ENCODE measurements around the gene RAD52.

RAD52 gene

DNA sequence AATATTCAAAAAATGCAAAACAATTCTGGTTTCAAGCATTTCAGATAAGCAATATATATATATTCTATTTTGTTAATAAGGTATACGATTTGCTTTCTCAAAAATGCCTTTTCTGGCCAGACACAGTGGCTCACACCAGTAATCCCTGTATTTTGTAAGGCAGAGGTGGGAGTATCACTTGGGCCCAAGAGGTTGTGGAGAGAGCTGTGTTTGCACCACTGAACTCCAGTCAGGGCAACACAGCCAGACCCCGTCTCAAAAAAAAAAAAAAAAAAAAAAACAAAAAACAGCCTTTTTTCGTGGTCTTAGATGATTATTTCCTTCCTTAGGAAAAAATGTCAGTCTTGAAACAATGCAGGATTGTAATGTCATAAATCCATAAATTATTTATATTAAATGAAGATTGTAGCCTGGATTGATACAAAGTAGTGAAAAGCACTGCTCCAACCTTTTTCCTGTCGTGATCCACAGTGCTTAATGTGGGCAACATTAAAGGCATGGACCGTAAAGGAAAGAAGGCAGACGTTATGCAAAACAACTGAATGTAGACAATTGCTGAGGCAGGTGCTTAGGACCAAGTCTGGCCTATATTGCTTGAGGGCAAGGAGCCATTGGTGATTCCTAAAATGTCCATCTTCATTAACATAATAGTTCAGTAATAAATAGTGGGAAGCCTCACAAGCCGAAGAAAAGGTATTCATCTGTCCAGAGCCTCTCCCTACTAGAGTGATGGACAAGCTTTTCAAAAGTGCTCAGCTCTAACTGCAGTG is 36.8 kb downstream of the RAD52 start:
- no peak for DNase-seq

GRCh38 chr12:911191-911826 is 38.2 kb downstream of the RAD52 start:
- DNase-seq, result no peak

DNA sequence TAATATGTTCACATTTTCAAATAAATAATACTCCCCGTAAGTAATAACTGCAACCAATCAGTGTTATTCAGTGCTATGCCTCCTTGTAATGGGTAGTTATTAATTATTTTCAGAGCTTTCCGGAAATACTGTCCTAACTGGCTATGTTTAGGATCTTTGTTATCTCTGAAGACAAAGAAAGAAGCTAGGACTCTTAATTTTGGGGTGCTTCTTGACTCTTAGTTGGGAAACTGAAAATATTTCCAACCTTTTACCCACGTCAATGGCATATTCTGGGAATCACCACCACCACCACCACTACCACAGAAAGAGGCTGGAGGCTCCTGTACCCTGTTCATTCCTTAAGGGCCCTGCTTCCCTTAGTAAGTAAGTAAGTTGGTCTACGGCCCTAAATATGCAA is 39.1 kb downstream of the RAD52 start:
- no peak for DNase-seq

- no peak for DNase-seq
Observed at GRCh38 chr12:909861-910260, 39.6 kb downstream of the RAD52 start.

DNA sequence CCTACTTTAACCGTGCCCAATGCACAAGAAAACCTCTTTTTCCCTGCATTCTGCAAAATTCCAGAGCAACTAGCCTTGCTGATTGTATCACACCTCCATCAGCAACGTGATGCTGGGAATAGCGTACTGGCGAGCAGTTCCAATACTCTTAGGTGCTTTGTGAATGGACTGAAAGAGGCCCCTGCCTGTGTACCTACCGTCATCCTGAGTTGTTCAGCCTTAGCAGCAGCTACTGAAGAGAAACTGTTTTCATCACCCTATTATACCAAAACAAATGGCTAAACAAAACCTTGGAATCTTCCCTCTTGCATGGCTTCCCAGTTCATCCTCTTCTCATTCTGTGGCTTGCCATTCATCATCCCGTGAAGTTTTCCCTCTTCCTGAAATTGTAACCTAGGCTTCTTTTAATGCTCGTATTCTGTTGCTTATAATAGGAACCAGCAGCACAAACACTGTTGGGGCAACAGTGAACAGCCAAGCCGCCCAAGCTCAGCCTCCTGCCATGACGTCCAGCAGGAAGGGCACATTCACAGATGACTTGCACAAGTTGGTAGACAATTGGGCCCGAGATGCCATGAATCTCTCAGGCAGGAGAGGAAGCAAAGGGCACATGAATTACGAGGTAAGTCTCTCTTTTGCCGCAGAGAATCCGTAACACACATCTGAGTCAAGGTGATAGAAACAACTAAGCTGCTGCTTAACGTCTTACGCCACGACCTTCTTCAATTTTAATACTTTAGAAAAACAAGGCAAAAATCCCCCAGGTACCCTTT is 41.9 kb downstream of the RAD52 start:
- no peak for DNase-seq

GRCh38 chr12:906062-906585 is 43.4 kb downstream of the RAD52 start:
- no peak for DNase-seq

- DNase-seq, result no peak
Observed at GRCh38 chr12:905261-906031, 44.0 kb downstream of the RAD52 start.

DNA sequence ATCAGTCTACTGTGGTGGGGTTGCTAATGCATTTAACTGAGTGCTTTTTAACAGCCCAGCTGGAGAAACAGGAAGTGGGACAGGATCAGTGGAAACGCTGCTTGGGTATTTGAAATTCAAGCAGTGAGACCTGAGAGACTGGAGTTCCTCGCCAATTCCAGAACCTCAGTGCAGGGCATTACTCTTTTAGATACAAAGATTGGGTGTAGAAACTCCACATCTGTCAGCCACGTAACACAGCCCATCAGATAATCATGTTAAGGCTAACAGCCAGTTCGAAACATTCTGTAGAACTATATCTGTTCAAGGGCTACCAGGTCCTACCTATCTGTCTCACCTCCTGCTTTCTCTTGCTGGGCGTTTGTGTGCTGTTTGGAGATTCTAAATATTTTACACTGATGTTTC is 45.5 kb downstream of the RAD52 start:
- no peak for DNase-seq

GRCh38 chr12:903055-903454 is 46.4 kb downstream of the RAD52 start:
- DNase-seq, result no peak

- no peak for DNase-seq
Observed at GRCh38 chr12:902581-902980, 46.9 kb downstream of the RAD52 start.

DNA sequence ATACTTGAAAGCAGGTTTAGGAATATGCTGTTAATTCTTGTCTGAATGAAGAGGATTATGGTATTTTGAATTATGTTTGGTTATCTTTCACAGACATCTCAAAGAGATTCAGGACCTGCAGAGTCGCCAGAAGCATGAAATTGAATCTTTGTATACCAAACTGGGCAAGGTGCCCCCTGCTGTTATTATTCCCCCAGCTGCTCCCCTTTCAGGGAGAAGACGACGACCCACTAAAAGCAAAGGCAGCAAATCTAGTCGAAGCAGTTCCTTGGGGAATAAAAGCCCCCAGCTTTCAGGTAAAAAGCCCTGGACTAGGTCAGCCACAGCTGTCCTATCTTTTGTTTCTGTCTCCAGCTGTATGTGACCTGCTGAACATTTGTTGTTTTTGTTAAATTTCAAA is 52.1 kb downstream of the RAD52 start:
- no peak for DNase-seq

- no peak for DNase-seq
Observed at GRCh38 chr12:896031-896430, 53.5 kb downstream of the RAD52 start.

DNA sequence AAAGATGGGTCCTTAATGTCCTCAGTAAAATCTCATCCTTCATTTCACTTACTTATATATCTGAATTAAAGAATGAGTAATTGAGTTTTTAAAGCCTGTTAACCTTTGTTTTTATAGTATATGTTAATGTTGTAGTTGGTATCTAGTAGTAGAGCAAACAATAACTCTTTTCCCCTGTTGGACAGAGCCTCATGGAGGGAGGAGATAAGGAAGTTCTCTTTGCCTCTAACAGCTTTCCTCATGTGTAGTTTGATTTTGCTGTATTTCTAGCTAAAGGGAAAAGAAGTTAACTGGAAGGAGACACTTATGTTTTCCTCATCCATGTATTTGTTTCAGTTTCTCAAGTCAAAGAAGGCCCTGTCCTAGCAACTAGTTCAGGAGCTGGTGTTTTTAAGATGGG is 55.3 kb downstream of the RAD52 start:
- DNase-seq, result no peak

DNA sequence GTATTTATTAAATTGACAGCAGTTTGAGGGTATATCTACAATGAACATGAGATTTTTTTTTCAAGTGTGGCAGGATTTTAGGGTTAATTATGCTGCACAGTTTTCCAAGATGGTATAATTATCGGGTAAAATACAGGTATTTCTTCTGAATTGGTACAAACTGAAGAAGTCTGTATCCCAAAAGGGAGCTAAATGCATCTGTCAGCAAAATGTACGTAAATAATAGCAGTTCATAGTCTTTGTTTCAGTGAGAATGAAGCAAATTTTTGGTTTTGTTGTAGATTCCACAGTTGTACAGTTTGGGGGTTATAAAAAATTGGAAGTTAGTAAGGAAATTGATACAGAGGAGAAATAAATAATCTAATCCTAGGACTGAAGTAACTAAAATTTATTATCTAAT is 63.3 kb downstream of the RAD52 start:
- no peak for DNase-seq

DNA sequence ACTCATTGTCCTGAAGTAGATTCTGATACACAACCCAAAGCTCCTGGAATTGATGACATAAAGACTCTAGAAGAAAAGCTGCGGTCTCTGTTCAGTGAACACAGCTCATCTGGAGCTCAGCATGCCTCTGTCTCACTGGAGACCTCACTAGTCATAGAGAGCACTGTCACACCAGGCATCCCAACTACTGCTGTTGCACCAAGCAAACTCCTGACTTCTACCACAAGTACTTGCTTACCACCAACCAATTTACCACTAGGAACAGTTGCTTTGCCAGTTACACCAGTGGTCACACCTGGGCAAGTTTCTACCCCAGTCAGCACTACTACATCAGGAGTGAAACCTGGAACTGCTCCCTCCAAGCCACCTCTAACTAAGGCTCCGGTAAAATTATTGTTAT is 63.8 kb downstream of the RAD52 start:
- DNase-seq, result no peak

- no peak for DNase-seq
Observed at GRCh38 chr12:884746-885414, 64.6 kb downstream of the RAD52 start.

- DNase-seq, result no peak
Observed at GRCh38 chr12:880656-881055, 68.8 kb downstream of the RAD52 start.

- DNase-seq, result no peak
Observed at GRCh38 chr12:879641-880040, 69.9 kb downstream of the RAD52 start.

GRCh38 chr12:873954-874353 is 75.5 kb downstream of the RAD52 start:
- DNase-seq, result no peak

DNA sequence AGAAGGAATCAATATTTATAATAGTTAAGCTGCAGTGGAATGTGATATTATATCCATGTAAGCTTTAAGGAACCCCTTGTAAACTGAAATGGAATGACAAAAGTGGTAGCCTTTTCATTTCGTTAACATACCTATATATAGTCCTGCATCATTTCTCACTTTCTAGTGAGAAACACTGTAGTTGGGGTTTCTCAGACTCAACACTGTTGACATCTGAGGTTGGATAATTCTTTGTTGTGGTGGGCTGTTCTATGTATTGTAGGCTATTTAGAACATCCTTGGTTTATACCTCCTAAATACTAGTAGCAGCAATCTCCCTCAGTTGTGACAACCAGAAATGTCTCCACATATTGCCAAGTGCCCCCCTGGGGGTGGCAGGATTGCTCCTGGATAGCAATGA is 79.1 kb downstream of the RAD52 start:
- DNase-seq, result no peak

DNA sequence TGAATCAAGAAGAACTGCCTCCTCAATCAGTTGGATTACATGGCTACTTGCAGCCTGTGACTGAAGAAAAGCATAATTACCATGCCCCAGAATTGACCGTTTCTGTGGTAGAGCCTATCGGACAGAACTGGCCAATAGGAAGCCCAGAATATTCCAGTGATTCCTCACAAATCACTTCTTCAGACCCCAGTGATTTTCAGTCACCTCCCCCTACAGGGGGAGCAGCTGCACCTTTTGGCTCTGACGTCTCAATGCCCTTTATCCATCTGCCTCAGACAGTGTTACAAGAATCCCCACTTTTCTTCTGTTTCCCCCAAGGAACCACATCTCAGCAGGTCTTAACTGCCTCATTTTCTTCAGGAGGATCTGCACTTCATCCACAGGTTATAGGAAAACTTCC is 80.8 kb downstream of the RAD52 start:
- no peak for DNase-seq

GRCh38 chr12:867905-868304 is 81.6 kb downstream of the RAD52 start:
- no peak for DNase-seq
